GM13977 (cell line): Measurements from ENCODE around the gene KCNJ12.

Experiments
- DNase-seq: peaks from one replicate; pipeline ENCODE4 v3.0.0; 2012; ENCODE audit warnings: low spot score
- in situ Hi-C: fragments of 300-500 bp; cut with MboI; formaldehyde crosslinking; loops from one replicate; pipeline ENCODE4 v1.12.0; 2022; ENCODE audit warnings: low sequenced_read_pairs, low pct_unique_long_range_greater_than_20kb, mixed read lengths, inconsistent platforms; ENCODE audit not compliant: unreplicated experiment
- TF ChIP-seq, protein P1 (sequence below): IDR thresholded peaks from 2 replicates; pipeline ENCODE4 v1.5.1; 2012; ENCODE audit warnings: mild to moderate bottlenecking, control low read depth; ENCODE audit not compliant: insufficient read depth; ENCODE audit errors: extremely low read depth, missing control alignments

KCNJ12 gene

DNA sequence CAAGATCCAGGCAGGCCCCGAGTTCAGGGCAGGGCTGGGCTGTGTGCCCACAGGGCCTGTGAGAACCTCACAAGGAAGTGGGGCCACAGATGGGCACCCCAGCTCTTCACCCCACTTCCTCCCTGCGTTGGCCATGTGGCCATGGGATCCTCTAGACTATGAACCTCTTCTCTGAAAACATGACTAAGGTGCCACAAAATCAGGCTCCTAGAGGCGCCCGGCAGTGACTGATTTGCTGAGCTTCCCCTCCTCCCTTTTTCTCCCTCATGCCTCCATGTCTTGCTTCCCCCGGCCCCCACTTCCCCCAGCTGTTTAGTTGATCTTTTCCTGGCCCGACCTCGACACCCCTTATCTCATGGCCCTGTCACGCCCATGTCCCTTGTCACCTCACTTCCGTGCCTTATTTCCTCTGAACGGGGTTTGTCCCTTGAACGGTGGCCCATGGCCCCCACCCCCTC, 87.1 kb downstream of the KCNJ12 start:
- TF ChIP-seq, protein P1, sequence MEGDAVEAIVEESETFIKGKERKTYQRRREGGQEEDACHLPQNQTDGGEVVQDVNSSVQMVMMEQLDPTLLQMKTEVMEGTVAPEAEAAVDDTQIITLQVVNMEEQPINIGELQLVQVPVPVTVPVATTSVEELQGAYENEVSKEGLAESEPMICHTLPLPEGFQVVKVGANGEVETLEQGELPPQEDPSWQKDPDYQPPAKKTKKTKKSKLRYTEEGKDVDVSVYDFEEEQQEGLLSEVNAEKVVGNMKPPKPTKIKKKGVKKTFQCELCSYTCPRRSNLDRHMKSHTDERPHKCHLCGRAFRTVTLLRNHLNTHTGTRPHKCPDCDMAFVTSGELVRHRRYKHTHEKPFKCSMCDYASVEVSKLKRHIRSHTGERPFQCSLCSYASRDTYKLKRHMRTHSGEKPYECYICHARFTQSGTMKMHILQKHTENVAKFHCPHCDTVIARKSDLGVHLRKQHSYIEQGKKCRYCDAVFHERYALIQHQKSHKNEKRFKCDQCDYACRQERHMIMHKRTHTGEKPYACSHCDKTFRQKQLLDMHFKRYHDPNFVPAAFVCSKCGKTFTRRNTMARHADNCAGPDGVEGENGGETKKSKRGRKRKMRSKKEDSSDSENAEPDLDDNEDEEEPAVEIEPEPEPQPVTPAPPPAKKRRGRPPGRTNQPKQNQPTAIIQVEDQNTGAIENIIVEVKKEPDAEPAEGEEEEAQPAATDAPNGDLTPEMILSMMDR, result no peak
- in situ Hi-C loops, result no loop called here

DNA sequence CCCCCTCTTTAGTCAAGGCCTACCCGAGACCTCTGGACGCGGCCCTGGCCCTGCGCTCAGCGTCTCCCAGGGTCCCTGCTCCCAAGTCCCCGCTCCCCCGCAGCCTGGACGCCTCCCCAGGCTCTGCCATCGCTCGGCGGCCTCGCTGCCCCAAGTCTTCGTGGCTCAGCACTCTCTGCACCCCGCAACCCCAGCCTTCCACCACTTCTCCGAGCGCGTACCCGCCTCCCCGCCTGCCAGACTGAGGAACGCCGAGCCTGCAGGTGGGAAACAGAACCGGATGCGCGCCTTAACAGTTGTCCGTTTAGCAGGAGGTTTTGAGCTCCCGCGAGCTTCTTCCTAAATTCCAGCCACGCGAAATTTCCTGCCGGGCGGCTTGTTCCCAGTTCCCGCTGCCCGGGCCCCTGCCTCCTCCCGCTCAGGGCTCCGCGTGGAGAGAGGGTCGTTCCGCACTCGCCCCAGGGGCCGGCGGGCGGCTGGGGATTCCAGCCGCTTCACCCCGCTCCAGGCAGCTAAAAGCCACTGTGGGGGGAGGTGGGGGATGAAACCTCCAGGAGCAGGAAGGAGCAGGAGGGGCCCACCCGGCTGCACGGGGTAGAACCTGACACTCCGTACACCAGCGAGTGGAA, 87.7 kb downstream of the KCNJ12 start:
- no peak for DNase-seq
- TF ChIP-seq, protein P1, result no peak
- in situ Hi-C loops, result no loop called here

More for the DNA sequence above, 87.1 kb downstream of the KCNJ12 start:
- DNase-seq, result no peak

DNA sequence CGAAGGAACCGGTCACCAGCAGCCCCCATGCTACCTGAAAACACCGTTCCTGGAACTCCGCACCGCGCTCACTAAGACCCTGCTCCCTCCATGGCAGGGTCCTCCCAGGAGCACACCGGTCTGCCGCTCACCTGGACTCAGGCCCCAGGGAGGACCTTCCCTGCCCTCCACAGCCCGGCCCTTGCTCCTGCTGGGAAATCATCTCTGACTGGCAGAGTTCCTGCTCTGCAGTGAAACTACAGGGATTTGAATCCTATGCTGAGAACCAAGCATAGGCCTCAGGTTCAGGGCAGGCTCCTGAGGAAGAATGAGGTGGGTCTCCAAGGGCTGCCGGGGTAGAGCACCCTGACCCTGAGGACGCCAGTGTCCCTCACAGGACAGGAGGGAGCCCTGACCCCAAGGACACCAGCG, 88.5 kb downstream of the KCNJ12 start:
- in situ Hi-C loops, result no loop called here
- TF ChIP-seq, protein P1, result no peak

DNA sequence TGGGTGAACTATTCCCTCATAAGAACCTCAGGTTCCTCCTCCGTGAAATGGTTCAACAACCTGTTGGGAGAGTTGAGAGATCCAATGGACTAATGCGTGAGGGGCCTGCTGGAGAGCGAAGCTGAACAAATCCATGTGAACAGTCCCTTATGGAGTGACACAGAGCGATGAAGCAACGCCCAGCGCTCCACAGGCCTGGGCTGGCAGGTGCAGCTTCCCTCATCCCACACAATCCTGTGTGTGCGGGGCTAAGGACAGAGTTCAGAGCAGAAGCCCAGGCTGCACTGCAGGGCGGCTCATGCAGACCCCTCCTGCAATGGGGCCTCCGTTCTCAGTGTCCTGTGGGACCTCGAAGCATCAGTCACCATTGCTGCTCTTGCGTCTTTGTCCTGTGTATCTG, 90.4 kb downstream of the KCNJ12 start:
- TF ChIP-seq, protein P1, result no peak
- no peak for DNase-seq
- in situ Hi-C loops, result no loop called here

More for the DNA sequence above, 88.5 kb downstream of the KCNJ12 start:
- no peak for DNase-seq

DNA sequence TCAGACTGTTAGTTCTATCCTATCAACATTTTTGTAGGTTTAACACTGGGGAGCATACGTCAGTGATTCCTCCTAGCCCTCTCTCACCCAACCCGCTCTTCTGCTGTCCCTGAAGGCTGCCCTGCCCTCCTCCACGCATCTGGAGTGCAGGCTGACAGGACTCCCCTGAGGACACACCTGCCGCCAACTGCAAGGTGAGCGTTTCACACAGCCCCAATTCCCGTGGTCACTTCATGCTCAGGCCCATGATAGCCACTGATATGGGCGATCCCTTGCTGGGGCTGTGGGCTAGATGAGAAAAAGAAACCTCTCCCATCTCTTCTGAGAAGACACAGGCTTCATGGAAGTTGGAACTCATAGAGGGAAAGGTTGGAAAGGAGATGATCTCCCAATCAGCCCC, 91.0 kb downstream of the KCNJ12 start:
- in situ Hi-C loops, result no loop called here
- no peak for DNase-seq
- TF ChIP-seq, protein P1, result no peak

DNA sequence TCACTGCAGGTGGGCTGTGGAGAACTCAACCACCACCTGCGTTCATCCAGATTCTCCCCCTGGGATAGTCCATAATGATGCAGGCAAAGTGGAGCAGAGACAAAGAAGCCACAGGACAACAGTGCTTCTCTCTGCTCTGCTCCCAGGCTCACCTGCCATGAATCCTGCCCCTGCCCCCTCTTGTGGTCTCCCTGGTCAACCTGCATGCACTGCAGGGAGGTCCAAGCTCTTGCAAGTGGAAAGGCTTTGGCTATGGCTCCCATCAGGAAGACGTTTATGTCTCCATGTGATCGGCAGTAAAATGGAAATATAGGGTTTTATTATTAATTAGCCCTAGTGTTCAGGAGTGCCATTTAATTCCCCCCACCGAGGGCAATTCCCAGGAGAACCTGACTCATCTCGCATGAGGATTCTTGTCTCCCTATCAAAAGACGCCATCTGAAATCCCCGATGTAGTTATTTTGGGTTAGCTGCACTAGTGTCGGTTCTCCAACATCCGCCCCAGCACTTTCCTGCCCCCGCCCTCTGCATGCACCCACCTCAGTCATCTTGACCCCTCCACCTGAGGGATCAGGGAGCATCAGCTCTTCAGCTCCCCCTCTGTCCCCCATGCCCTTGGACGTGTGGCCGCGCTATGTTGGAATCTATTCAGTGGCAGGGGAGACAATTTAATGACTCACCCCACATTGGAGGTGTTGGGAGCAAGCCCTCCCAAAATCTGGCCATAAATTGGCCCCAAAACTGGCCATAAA, 91.8 kb downstream of the KCNJ12 start:
- TF ChIP-seq, protein P1, result no peak
- in situ Hi-C loops, result no loop called here
- DNase-seq, result no peak
